ENCODE measurements around the gene HEATR3.
A peak's percentile ranks its signal among the peaks of the same experiment; 100 is the strongest.

Gene HEATR3

DNA sequence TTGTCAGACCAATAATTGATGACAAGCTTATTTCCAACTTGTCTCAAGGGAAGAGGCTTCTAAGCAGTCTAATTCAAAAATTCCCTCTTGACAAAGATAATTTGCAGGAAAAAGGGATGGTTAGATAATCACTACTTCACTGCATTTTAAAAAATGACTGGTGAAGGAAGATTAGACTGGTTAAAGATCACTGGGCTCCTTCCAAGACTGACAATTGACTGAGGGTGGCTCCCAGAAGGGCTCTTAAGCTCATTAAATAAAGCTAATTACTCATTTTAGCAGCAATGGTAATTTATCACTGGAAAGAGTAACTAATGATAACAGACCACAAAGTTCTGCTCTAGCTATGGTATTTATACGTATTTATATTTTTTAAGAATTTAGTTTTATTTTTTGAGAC is 4.4 kb upstream of the HEATR3 start:
- no peak for DNase-seq (ENCODE audit: low spot score)
- TF ChIP-seq CTCF (conservative IDR thresholded peaks at IDR 0.05; ENCODE audit: low read depth) = no peak
- ChIA-PET POLR2A (ENCODE audit: low non-redundant PET) (interaction anchor here (0.6 to 0.7 kb wide), 2 partner anchors 16 to 27 kb away, joined by 3 to 6 read pairs; no protein-coding TSS in a partner anchor), CTCF (interaction anchor here (1.8 kb wide), 1 partner anchor 37 kb away, joined by 7 read pairs; the partner anchor contains the start of gene CNEP1R1)
- no peak overlapping the region for H3K27ac ChIP-seq

DNA sequence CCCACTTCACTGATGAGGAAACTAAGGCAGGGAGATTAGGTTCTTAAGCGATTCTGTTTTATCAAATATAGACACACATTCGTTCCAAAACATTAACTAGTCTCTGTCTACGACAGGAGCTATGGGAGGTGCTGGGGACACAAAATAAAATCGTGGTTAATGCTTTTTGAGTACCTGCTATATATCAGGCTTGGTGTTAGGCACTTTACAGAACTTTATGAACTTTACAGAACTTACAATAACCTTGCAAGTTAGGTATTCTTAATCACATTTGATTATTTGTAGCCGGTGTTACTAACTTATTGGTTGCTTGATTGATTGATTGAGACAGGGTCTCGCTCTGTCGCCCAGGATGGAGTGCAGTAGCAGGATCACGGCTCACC is 538 bp upstream of the HEATR3 start:
- peak overlapping the region; percentile 94 for H3K27ac ChIP-seq
- no peak for TF ChIP-seq CTCF (conservative IDR thresholded peaks at IDR 0.05; ENCODE audit: low read depth)
- CTCF ChIA-PET = no interaction called here
- POLR2A ChIA-PET (ENCODE audit: low non-redundant PET) = interaction anchor here (0.6 to 0.8 kb wide), 2 partner anchors 11 to 40 kb away, joined by 3 to 4 read pairs; partner anchors contain the start of gene CNEP1R1
- no peak for DNase-seq (ENCODE audit: low spot score)

DNA sequence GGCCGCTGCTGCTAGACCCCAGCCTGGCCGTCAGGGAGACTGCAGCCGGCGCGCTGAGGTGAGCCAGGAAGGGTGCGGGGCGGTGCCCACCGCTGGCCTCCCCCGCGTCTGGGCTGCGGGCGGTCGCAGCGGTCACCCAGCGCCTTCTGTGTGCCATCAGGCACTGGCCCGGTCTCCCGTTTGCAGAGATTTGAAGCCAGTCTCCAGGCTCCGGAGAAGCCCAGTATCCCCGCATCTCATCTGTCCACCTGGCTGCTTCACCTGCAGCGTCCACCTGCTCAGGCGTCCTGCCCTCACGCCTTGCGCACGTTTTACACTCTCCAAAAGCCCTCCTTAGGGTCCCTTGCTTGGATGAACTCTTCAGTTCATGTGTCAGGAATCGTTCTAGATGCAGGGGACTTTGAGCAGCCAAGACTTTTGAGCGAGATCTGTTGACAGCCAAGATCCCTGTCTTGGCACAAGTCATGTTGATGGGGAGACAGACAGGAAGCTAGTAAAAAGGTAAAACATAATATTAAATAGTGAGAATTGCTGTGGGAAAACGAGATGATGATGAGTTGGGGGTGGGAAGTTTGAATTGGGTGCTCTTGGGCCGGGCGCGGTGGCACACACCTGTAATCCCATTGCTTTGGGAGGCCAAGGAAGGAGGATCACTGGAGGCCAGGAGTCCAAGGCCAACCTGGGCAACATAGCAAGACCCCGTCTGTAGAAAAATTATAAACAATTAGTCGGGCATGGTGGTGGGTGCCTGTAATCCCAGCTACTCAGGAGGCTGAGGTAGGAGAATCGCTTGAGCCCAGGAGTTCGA is 916 bp downstream of the HEATR3 start:
- H3K27ac ChIP-seq = peak overlapping the region; percentile 94
- CTCF ChIA-PET = interaction anchor here (0.6 kb wide), 1 partner anchor 42 kb away, joined by 3 read pairs; no protein-coding TSS in a partner anchor
- TF ChIP-seq CTCF (conservative IDR thresholded peaks at IDR 0.05; ENCODE audit: low read depth) = no peak

GRCh38 chr16:50067290-50067853 is 1.6 kb downstream of the HEATR3 start:
- peak; percentile 16 for DNase-seq (ENCODE audit: low spot score)
- TF ChIP-seq CTCF (conservative IDR thresholded peaks at IDR 0.05; ENCODE audit: low read depth) = peak; percentile 25; the same call in 1 of the 2 replicates
- ChIA-PET CTCF (interaction anchor here (0.5 to 0.8 kb wide), 4 partner anchors 43 to 293 kb away, joined by 3 to 5 read pairs (median 3); no protein-coding TSS in a partner anchor), POLR2A (ENCODE audit: low non-redundant PET) (no interaction called here)
- peak overlapping the region; percentile 94 for H3K27ac ChIP-seq

More for the DNA sequence above, 916 bp downstream of the HEATR3 start:
- DNase-seq (ENCODE audit: low spot score) = peak; percentile 4
- POLR2A ChIA-PET (ENCODE audit: low non-redundant PET) = interaction anchor here (0.5 kb wide), 1 partner anchor 88 kb away, joined by 7 read pairs; no protein-coding TSS in a partner anchor

DNA sequence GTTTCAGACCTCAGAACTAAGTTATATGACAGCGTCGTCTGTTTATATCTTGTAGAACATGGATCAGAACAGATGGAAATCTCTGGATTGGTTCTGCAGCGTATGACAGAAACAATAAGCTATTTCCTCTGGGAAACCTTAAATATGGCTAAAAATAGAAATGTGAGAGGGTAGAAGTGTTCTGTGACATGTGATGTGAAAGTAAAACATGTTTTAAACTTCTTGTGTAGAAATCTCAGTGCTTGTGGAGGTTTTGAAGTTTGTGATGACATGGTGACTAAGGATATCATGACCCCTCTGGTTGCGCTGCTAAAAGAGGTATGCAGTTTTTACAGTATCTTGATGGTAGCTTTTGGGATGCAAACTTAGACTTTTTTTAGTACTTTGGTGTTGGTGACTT is 2.8 kb downstream of the HEATR3 start:
- TF ChIP-seq CTCF (conservative IDR thresholded peaks at IDR 0.05; ENCODE audit: low read depth) = no peak
- no peak overlapping the region for H3K27ac ChIP-seq
- CTCF ChIA-PET = interaction anchor here (0.6 kb wide), 1 partner anchor 102 kb away, joined by 4 read pairs; no protein-coding TSS in a partner anchor
- POLR2A ChIA-PET (ENCODE audit: low non-redundant PET) = no interaction called here
- DNase-seq (ENCODE audit: low spot score) = no peak

DNA sequence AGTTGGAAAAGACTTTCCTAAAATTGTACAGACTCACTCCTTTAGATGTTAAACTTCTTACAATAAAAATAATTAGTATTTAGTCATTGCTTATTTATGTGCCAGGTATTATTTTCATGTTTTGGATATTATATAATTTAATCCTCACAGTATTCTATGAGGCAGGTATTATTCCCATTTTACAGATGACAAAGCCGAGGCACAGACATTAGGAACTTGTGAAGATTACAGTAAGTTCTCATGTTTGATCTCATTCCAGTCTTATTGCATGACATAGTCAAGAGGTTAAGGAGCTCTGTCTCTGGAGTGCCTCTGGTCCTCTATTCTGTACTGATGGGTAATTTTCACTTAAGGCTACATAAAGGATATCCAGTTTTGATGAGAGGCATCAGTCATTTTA is 3.3 kb downstream of the HEATR3 start:
- H3K27ac ChIP-seq = no peak overlapping the region
- DNase-seq (ENCODE audit: low spot score) = no peak
- TF ChIP-seq CTCF (conservative IDR thresholded peaks at IDR 0.05; ENCODE audit: low read depth) = no peak
- ChIA-PET POLR2A (ENCODE audit: low non-redundant PET) (no interaction called here), CTCF (no interaction called here)

Data from RWPE1 (cell line).